ENCODE measurements around the gene LDLRAD4.
"Not testable (repeated sequence)": the region's sequence is repeated elsewhere in the genome, so short reads cannot be mapped to it uniquely, and the experiment has no call there.

LDLRAD4 gene

DNA sequence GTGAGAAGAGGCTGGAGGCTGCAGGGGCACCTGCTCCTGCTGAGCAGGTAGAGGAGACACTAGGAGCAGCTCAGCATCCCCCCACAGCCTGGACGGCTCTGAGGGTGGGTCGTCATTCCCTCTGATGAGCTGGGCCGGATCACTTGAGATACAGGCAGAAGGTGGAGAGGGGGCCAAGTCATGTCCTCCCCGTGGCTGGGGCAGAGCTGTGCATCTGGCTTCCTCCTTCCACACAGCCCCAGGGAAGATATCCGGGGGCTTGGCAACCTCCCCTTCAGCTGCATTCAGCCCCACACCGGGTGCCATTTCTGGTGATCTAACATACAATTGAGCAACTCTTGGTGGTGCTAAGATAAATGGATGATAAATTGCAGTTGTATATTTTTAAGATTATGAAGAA is 236.9 kb downstream of the LDLRAD4 start:
- DNase-seq = no peak

GRCh38 chr18:13455960-13456481 is 237.5 kb downstream of the LDLRAD4 start:
- no peak for DNase-seq

- no peak for DNase-seq
Observed at GRCh38 chr18:13456736-13457271, 238.2 kb downstream of the LDLRAD4 start.

DNA sequence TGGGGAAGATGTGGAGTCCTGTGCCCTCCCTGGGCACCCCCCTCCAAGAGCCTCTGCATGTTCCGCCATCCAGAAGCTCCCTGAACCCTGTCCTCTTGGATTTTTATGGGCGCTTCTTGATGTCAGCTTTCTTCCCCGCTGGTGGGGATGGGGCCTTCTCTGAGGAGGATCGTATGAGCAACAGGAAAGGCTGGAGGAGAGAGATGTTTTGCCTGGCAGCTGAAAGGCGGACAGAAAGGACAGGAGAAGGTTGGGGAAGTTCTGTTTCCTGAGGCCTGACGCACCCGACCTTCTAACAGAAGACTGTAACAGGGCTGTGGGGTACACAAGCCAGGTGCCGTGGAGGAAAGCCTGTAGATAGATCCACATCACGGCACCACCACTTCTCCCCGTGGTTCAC is 238.8 kb downstream of the LDLRAD4 start:
- no peak for DNase-seq

DNA sequence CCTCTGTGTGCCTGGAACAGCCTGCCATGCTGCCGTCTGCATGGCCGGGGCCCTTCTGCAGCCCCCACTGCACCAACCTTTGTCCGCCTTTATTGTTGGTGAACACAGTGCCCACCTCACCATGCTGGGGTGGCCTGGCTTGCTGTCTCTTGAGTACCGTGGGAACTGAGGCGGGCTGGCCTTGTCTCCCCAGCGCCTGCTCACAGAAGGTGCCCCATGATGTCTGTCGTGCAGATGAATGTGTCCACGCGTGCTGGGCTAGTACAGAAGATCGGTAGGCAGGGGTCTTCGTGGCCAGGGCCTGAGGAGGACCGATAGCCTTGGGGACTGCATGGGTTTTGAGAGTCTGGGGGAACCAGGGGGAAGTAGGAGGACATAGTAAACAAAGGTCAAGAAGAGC is 242.4 kb downstream of the LDLRAD4 start:
- DNase-seq = no peak

DNA sequence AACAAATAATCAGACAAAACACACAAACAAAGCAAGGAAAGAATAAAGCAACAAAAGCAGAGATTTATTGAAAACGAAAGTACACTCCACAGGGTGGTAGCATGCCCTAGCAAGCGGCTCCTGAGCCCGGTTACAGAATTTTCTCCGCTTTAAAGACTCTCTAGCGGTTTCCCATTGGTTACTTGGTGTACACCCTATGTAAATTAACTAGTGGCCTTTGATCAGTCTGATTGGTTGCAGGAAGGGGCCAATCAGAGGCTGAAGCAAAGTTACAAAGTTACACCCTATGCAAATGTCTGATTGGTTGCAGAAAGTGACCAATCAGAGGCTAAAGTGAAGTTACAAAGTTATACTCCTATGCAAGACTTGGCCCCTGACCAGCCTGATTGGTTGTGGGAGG is 242.9 kb downstream of the LDLRAD4 start:
- DNase-seq = no peak

- DNase-seq = no peak
Observed at GRCh38 chr18:13461936-13462335, 243.4 kb downstream of the LDLRAD4 start.

- no peak for DNase-seq
Observed at GRCh38 chr18:13462686-13463085, 244.1 kb downstream of the LDLRAD4 start.

GRCh38 chr18:13463526-13464210 is 245.1 kb downstream of the LDLRAD4 start:
- DNase-seq = no peak

GRCh38 chr18:13464432-13465123 is 246.0 kb downstream of the LDLRAD4 start:
- DNase-seq = no peak

DNA sequence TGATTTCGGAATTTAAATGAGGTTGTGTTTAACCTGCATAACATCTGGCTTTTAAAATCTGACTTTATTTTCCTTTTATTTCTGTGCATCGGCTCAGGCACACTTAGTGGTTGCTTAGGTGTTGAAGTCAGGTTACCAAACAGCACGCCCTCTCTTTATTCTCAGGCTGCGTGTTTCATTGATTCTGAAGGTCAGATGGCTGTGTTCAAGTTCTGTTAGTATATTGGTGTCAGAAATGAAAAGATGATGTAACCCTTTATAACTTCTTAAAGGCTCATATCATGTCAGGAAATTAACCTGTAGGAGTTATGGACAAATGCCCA is 246.5 kb downstream of the LDLRAD4 start:
- no peak for DNase-seq

GRCh38 chr18:13465476-13465875 is 246.9 kb downstream of the LDLRAD4 start:
- no peak for DNase-seq

GRCh38 chr18:13470516-13471197 is 252.1 kb downstream of the LDLRAD4 start:
- no peak for DNase-seq

DNA sequence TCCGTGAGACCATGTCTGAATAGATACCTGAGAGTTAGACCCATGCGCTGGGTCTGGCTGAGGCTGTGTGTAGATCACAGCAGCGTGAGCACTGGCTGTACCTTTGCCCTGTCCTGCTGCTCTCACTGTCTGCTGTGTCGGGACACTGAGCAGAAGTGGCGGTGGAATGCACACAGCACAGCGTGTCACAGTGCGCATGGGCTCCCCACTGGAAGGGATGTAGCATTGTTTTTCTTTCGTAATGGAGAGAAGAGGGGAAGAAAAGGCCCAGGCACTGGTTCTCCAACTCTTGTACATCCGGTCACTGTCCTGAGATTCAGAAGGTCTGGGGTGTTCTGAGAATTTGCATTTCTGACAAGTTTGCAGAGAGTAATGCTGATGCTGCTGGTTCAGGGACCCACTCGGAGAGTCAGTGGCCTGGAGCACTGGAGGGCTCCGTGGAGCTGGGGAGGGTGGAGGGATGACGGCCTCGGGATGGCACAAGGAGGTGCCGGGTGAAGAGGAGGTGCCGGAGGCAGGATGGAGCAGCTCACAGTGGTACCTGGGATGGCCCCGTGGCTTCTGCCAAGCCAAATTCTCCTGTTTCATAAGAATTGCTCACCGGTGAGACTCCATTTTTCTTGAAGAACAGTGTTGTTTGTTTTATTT is 252.8 kb downstream of the LDLRAD4 start:
- no peak for DNase-seq

DNA sequence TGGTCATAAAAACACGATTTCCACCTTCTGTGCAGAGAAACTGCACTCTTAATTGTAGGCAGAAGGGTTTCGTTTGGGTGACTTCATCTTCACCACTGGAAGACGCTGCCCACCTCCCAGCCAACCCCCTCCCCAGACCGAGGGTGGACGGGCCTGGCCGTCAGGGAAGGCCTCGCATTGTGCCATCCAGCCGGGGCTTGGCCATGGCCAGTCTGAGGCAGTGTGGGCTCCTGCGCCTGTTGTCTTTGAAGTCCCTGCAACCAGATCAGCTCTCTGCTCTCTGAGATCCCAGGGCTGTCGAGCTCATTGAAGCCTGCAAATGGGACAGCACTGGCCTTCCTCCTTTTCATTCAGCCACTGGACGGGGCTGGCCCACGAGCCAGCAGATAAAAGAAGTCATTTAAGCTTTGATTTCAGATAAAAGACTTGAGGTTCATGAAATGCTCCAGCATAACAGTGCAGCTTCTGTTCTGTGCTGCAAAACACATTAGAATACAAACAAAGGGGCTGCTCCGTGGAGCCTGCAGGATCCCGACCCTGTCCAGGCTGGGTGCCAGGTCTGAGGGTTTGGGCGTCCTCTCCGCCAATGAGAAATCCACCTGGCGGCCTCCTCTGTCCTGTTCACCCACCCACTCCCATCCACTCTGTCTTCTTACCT is 253.5 kb downstream of the LDLRAD4 start:
- DNase-seq = peak; percentile 42

- DNase-seq = no peak
Observed at GRCh38 chr18:13473751-13474150, 255.2 kb downstream of the LDLRAD4 start.

- no peak for DNase-seq
Observed at GRCh38 chr18:13474336-13474735, 255.8 kb downstream of the LDLRAD4 start.

DNA sequence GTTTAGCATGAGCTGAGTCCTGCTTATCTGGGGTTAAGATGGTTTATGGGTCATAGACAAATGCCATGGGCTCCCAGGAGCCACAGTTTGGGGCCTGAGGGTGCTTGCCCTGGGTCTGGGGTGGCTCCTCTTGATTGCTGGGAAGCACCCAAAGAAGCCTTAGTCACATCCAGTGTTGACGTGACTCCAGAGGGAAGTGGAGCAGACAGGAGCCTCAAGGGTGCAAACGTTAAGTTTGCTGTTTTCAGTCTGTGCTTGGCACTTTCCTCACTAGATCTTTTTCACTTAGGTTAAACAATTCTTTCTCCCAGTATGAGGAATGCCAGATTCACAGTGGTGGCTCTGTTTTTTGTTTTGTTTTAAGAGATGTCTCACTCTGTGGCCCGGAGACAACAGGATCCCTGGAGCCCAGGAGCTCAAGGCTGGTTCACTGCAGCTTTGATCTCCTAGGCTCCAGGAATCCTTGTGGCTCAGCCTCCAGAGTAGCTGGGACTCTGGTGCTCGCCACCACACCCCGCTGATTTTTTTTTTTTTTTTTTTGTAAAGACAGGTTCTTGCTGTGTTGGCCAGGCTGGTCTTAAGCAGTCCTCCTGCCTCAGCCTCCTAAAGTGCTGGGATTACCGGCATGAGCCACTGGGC is 256.5 kb downstream of the LDLRAD4 start:
- no peak for DNase-seq

- DNase-seq = not testable (repeated sequence)
Observed at GRCh38 chr18:13476312-13476711, 257.8 kb downstream of the LDLRAD4 start.

DNA sequence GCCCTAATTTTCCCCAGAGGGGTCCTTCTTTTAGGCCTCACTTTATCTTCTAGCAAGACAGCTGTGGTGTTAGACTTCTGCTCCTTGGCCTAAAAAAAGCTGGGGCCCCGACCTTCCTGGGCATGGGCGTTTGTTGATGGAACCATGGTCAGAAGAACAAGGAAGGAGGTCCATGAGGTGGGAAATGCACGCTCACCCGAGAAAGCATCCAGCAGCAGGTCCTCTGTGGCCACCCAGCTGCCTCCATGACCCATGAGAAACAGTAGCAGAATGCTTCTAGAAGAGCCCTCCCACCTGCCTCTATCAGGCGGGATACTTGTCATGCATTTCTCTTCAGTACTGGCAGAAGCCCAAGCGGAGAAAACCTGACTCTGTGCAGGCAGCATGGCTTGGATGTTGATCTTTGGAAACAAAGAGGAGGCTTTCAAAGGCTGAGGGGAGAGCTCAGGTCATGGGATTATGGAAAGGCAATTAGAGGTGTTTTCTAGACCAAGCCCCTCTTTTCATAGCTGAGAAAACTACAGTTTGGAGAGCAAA is 258.7 kb downstream of the LDLRAD4 start:
- DNase-seq = no peak

GRCh38 chr18:13480571-13481255 is 262.2 kb downstream of the LDLRAD4 start:
- DNase-seq = no peak

Measured in NCI-H1105 (cell line).